A673 (cell line): ENCODE data around the gene ADO.

ENCODE experiments used
- EZH2 ChIP-seq: fragments of 200-600 bp; sonication (generic); IDR thresholded peaks from 2 replicates; pipeline ENCODE4 v1.6.1; 2017; ENCODE audit warnings: borderline replicate concordance, low read depth, mild to moderate bottlenecking, mixed read lengths, antibody characterized with exemption, low read length; ENCODE audit not compliant: poor library complexity, severe bottlenecking
- TF ChIP-seq, protein P1 (sequence below): fragments of 300-800, 200-600 bp; sonication (generic); conservative IDR thresholded peaks from 2 replicates; pipeline ENCODE4 v1.5.1; 2017; ENCODE audit warnings: low read depth, mild to moderate bottlenecking, antibody characterized with exemption, low read length, moderate library complexity, mixed read lengths

DNA sequence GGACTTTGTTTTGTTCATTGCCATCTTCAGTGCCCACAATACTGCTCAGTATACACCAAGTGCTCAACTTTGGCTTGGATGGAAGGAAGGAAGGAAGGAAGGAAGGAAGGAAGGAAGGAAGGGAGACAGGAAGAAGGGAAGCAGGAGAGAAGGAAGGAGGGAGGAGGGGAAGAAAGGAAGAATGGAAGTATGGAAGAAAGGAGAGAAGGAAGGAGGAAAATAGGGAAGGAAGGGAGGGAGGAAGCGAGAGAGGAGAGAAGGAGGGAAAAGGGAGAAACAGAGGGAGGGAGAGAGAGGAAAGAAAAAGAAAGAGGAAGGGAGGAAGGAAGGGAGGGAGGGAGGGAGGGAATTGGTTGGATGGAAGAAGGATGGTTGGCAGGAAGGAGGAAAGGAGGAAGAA is 49.6 kb upstream of the ADO start:
- TF ChIP-seq, protein P1, sequence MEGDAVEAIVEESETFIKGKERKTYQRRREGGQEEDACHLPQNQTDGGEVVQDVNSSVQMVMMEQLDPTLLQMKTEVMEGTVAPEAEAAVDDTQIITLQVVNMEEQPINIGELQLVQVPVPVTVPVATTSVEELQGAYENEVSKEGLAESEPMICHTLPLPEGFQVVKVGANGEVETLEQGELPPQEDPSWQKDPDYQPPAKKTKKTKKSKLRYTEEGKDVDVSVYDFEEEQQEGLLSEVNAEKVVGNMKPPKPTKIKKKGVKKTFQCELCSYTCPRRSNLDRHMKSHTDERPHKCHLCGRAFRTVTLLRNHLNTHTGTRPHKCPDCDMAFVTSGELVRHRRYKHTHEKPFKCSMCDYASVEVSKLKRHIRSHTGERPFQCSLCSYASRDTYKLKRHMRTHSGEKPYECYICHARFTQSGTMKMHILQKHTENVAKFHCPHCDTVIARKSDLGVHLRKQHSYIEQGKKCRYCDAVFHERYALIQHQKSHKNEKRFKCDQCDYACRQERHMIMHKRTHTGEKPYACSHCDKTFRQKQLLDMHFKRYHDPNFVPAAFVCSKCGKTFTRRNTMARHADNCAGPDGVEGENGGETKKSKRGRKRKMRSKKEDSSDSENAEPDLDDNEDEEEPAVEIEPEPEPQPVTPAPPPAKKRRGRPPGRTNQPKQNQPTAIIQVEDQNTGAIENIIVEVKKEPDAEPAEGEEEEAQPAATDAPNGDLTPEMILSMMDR, result no peak
- TF ChIP-seq EZH2, result no peak
